GM19397 (cell line): Measurements from ENCODE around the gene KEL.

Source experiments
- ATAC-seq: cut with Tn5 transposase; IDR thresholded peaks from one replicate; pipeline ENCODE4 v1.9.1; 2021; ENCODE audit warnings: mild to moderate bottlenecking, moderate library complexity; ENCODE audit not compliant: unreplicated experiment

The KEL gene

DNA sequence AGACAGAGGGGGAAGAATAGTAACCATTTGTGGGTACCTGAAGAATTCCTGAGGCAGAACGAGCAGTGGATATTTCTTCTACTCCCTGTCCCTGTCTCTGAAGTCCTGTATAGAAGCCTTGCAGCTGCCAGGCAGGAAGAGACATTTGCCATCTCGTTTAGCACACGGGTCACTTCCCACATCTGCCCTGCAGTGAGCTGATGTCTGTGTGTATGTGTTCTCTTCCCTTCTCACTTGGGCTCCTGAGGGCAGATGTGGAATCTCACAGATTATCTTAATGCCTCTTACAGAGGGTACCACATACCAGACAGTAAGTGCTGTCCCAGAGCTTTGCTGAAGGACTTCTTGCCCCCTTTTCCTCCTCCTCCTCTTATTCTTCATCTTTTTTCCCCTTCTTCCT lies 62.5 kb downstream of the KEL start:
- ATAC-seq = no peak

DNA sequence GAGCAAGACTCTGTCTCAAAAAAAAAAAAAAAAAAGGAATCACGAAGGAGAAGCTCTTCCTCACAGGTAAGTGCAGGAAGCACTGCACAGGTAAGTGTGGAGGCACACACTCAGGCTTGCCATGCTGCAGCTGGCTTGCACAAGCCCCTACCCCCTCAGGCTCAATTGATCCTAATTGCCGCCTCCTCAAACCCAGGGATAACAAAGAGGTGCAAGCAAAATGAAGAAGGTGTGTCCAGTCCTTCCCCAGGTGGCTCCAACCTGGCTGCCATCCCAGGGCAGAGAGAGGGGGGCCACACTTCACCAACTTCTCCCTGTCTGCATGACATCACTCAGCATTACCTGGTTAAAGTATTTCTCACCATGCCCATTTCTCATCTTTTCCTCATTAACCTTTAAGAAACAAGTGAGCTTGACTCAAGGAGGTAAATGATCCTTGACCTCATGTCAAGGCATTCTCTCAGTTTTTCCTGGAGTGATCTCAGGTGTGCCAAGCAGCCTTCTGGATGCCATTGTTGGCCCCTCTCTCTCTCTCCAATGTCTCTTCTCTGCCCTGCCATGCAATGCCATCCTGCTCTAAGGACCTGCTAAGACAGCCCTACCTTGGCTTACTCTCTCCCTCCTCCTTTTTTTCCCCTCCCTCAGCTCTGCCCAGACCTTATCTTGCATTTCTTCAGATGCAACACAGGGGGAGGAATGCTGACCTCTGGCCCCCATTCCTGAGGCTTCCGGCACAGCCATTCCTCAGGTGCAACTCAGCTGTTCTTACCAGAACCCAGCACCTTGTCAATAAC lies 63.6 kb downstream of the KEL start:
- no peak for ATAC-seq

DNA sequence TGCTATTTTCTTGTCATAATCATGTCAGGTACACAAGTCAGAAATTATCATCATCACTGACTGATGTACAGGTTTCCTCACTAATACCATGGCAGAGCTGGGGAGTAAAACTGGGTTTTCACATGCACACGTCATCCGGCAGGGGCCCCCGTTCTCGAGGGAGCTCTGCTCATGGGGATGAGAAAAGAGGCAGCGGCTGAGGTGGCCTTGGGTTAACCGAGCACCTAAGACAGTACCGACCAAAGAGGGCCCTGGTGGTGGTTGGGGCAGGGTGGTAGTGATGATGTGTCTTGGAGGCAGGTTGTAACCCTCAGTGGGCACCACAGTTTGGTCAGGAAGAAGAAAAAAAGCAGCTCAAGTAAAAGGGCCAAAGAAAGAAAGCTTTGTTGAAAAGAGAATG lies 64.5 kb downstream of the KEL start:
- no peak for ATAC-seq

DNA sequence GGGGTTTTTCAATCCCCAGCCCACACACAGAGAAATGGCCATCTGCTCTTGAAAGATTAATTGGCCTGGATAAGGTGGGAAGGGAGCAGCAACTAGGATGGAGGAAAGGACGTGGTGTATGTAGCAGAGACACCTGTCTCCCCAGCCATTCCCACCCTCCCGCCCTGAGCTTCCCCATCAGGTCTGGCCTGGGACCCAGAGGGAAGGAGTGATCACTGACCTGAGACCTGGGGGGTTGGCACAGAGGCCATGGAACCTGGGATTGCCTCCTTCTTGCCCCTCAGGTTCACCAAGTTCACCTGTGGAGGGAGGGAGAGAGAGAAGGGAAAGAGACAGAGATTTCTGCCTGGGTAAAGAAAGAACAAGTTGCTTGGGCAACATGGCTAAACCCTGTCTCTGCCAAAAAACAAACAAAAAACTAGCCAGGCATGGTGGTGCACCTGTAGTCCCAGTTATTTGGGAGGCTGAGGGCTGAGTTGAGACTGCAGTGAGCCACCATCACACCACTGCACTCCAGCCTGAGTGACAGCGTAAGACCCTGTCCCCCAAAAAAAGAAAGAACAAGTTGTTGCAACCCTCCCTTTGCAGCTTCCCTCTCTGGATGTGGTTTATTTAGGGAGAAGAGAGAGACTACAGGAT lies 65.3 kb downstream of the KEL start:
- ATAC-seq = no peak

DNA sequence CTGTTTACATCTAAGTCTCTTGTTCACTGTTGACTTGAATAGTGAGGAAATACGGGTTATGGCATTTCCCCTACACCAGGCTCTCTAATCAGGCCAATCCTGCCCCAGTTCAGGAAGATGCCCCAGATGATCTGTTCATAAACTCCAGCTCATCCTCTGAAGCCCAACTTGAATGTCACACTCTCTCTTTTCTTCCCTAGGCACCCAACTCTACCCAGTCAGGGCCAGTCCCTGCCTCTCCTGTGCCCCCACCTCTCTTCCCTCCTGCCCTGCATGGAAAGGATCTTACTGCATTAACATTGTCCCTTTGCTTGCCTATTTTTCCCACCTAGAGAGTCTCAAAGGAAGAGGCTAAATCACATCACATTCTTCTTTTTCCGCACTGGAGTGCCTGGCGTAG lies 66.0 kb downstream of the KEL start:
- no peak for ATAC-seq

DNA sequence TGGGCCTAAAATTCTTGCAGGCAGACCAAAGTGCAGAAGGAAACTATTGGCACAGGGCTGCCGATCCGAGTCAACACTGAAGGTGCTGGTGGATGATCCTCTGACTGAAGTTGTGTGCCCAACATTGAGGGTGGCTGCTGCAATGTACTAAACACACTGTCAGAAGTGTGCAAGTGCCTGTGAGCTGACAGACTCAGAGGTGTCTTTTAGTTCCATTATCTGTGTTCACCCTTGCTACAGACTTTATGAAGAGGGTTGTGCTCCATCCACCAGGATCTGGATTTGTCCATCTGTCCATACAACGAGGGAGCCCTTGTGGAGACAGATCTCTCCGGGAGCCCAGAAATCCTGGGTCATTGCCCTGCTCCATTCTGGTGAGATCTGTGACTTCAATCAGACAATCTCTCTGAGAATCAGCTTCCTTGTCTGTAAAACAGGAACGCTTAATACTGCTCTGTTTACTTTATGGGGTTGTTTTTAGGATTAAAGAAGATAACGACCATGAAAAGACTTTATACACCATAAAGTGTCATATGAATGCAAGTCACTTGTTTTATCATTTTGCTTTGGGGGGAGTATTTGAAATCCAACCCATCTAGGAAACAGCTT lies 67.1 kb downstream of the KEL start:
- ATAC-seq = no peak

DNA sequence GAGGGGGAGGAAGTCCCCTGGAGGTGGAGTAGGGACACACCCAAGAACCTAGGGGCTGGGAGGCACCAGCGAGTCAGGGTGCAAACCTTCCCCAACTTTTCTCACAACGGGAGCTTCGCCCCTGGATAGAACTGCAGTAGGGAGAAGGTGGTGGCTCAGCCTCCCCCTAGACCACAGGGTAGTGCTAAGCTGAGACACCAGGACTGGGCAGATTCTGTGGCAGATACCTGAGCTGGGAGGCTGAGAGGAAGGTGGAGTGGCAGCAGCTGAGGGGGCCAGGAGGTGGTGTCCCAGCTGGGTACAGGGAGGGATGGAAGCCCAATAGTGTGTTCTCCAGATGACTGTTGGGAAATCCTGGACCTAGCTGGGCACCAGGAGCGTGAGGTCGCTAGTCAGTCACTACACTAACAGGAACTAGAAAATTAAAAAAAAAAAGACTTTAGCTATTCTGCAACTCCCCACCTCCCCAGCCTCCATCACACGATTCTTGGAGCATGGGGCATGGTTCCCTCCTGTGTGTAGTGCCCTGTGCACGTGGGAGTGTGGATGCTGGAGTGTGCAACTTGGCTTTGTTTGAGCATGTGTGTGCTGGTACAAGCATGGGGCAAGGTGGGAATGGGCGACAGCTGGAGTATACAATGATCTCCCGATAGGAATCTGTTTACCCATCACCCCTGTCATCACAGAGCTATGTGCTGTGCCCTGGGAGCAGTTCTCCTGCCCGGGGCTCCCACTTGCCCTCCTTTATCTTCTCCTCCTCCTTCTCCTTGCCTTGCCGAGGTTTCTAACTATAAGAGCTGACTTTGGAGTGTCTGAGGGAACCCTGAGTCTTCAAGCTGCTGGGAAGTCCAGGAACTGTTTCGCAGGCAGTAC lies 67.8 kb downstream of the KEL start:
- ATAC-seq = no peak

DNA sequence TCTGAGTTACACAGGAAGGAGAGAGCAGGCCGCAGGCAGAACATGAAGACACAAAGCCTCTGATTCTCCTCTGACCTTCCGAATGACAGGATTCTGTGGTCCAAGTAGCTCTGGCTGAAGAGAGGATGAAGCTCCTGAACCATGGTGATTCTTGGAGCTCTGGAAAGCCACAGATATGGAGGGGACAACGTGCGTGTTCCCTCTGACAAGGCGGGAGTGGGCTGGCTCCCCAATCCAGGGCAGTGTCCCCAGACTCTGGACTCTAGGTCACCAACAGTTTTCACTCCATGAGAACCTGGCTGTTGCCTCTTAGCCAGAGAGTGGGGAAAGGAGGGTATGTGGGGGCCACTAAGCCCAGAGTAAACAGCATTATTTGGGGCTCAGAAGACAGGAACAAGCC lies 69.2 kb downstream of the KEL start:
- ATAC-seq = no peak

DNA sequence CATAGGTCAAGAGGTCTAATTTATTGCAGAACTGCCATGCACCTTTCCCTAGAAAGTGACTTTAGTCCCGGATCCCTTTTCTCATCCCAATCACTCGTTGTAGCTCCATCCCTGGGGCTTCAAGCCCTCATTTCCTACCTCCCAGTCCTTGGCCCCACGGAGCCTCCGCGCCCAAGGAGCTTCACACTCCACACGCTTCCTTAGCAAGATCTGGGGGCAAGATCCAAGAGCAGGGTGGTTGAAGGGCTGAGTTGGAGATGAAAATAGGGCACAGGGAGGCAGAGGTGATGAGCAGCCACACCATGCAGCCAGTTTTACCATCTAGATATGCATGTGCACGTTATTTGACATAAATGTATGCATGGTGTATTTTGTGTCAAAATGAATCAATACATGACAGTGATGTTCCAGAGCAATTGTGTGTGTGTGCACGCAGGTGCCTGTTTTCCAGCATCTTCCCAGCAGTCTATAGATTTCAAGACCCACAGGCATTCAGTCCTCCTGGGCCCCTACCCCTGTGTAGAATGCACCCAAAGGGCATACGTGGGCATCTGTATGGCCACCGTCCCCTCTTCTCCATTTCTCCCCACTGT lies 70.6 kb downstream of the KEL start:
- ATAC-seq = no peak
